Adrenal gland (tissue), 12 donors: ENCODE measurements around the gene ABI1. TPM values are rescaled to one million over a fixed set of nuclear protein-coding genes. Genes with fewer than 3 reads are reported as not detected.

Experiments
- DNase-seq, 7 donors: peaks; one replicate each; pipeline ENCODE4 v3.0.0-alpha.2; 2019 to 2020
- H3K27ac ChIP-seq, 5 donors: fragments of 200-600 bp; sonication (generic) in 4 of 5; 1 replicate in 3 of 5; 2 replicates in 2 of 5; pipeline versions ENCODE4 v1.5.1 to v1.8.0; 2016 to 2020; ENCODE audit warnings: mild to moderate bottlenecking in 1 of 5
- H3K27me3 ChIP-seq: fragments of 200-600 bp; 2 replicates; pipeline ENCODE4 v1.8.0; 2021
- H3K36me3 ChIP-seq, 2 donors: fragments of 200-600 bp; replicated peaks in 1 of 2; 1 replicate in 1 of 2; 2 replicates in 1 of 2; pipeline versions ENCODE4 v1.5.1 to v1.8.0; 2018 to 2022
- H3K4me1 ChIP-seq, 2 donors: fragments of 200-600 bp; replicated peaks in 1 of 2; 1 replicate in 1 of 2; 2 replicates in 1 of 2; pipeline versions ENCODE4 v1.5.1 to v1.8.0; 2018 to 2021
- H3K4me3 ChIP-seq, 4 donors: fragments of 200-600 bp; sonication (generic) in 3 of 4; one replicate each; pipeline ENCODE4 v1.5.1; 2016 to 2018
- H3K9me3 ChIP-seq, 3 donors: fragments of 200-600 bp; sonication (generic) in 1 of 3; replicated peaks in 1 of 3; 1 replicate in 2 of 3; 2 replicates in 1 of 3; pipeline versions ENCODE4 v1.5.1 to v1.8.0; 2016 to 2021
- POLR2A ChIP-seq, 2 donors: fragments of 450-650 bp; IDR thresholded peaks; one replicate each; pipeline ENCODE4 v1.6.1; 2017; ENCODE audit warnings: antibody characterized with exemption in 2 of 2, mild to moderate bottlenecking in 2 of 2, moderate library complexity in 1 of 2
- WGBS, 4 donors: extraction: QIAGEN DNeasy Blood & Tissue Kit in 2 of 4; methylation state at CpG; one replicate each; pipeline versions ENCODE4 v1.1.5 to v1.1.7; 2013 to 2017; 5-methylcytosine and 5-hydroxymethylcytosine counted together
- intact Hi-C, 2 donors: fragments of 100-400 bp; cut with DNase I; formaldehyde crosslinking; loops; one replicate each; pipeline versions ENCODE4 v1.14.1 to v1.15.0; 2022 to 2023
- polyA plus RNA-seq, 3 donors: library from polyadenylated mRNA; stranded (reverse); fragments of 200-250 nt in 2 of 3; fragments of 350-450 nt in 1 of 3; fragmentation: Illumina TruSeq in 1 of 3; extraction: RNeasy Lipid Tissue Mini Kit (QIAGEN cat#74804) in 1 of 3; gene quantifications; one replicate each; pipeline ENCODE4 v1.2.3, GENCODE V29; 2013 to 2014
- total RNA-seq, 9 donors: library from RNA; depleted of rRNA in 4 of 9; stranded (reverse); fragments of >200 nt in 4 of 9; fragments of 120-200 nt in 1 of 9; fragmentation: NEBNext Ultra II Directional in 1 of 9; extraction: Animal tissue kit (Norgen Biotek cat#: 25700) in 1 of 9; gene quantifications; one replicate each; pipeline versions ENCODE4 v1.1.0 to v1.2.4, GENCODE V29; 2013 to 2023
- TF ChIP-seq, protein P1 (sequence below), 6 experiments: fragments of 450-650 bp in 4 of 6; fragments of 200-600 bp in 2 of 6; sonication (generic) in 1 of 6; IDR thresholded peaks; 1 replicate in 5 of 6; 2 replicates in 1 of 6; pipeline versions ENCODE4 v1.5.1 to v1.8.0; 2016 to 2021; ENCODE audit warnings: antibody characterized with exemption in 6 of 6, mild to moderate bottlenecking in 2 of 6, moderate library complexity in 1 of 6
- donor health status: healthy with polysubstance abuse.
- donor health status: Bipolar disorder and iron deficiency.
- donor health status: DM: yes; HTN: yes; CAD: no.
- donor health status: DM: no; HTN: no; CAD: no.
- donor health status: DM: no; HTN: no; CAD: no.
- donor health status: DM: yes; HTN: yes; CAD: no.

Gene ABI1
- total and polyA plus RNA-seq, 12 donors, result 13.3 to 38.9 (median 31.1) TPM

DNA sequence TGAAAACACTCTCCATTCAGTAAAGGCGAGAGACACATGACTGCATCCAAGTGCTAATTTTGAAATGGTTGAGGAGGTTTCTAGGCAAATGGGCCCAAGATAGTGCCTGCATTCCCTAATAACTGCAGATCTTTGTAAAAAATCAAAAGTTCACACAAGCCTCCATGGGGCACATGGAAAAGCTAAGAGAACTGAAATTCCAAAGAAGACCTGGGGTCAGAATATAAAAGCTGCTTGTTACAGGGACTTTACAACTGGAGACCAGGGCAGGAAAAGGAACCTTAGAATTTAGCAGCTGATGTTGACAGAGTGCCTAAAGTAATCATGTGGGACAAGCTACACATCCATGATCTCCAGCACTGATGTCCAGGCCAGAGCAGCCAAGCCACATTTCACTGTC is 10.0 kb upstream of the ABI1 start:
- intact Hi-C loops, result no loop called here
- H3K27ac ChIP-seq, result no peak overlapping the region
- no peaks in the 10 kb centered on the region for H3K36me3 ChIP-seq
- no peaks in the 10 kb centered on the region for H3K9me3 ChIP-seq
- WGBS, 4 donors, result 83 to 94% (median 87%) methylated on average over 1 of the region's 1 CpG
- no peak for DNase-seq
- H3K27me3 ChIP-seq, result no peaks in the 10 kb centered on the region
- no peaks in the 10 kb centered on the region for H3K4me1 ChIP-seq
- H3K4me3 ChIP-seq, result no peak overlapping the region
- TF ChIP-seq, protein P1, sequence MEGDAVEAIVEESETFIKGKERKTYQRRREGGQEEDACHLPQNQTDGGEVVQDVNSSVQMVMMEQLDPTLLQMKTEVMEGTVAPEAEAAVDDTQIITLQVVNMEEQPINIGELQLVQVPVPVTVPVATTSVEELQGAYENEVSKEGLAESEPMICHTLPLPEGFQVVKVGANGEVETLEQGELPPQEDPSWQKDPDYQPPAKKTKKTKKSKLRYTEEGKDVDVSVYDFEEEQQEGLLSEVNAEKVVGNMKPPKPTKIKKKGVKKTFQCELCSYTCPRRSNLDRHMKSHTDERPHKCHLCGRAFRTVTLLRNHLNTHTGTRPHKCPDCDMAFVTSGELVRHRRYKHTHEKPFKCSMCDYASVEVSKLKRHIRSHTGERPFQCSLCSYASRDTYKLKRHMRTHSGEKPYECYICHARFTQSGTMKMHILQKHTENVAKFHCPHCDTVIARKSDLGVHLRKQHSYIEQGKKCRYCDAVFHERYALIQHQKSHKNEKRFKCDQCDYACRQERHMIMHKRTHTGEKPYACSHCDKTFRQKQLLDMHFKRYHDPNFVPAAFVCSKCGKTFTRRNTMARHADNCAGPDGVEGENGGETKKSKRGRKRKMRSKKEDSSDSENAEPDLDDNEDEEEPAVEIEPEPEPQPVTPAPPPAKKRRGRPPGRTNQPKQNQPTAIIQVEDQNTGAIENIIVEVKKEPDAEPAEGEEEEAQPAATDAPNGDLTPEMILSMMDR (IDR thresholded peaks at IDR 0.05), result no peak
- no peak for TF ChIP-seq POLR2A (IDR thresholded peaks at IDR 0.05)

DNA sequence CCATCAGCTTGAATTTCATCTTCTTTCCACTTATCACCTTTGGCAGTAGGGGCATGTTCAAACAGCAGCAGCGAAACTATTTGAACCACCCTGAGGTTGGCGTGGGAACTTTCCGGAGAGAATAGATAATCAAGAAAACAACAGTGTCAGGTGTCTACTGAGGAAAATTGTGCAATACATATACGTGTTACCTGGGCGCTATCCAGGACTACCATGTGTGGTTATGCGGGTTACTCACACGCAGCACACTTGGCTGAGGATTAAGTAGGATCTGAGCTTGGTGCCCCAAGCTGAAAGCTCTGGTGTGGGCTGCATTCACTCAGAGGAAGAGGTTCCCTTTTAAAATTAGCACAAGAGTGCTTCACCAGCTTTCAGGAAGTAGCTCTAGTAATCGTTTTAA is 8.8 kb upstream of the ABI1 start:
- DNase-seq, result no peak
- Histone ChIP-seq H3K36me3 (no peaks in the 10 kb centered on the region), H3K27ac (no peak overlapping the region), H3K4me3 (no peak overlapping the region), H3K27me3 (no peaks in the 10 kb centered on the region), H3K4me1 (no peaks in the 10 kb centered on the region), H3K9me3 (no peaks in the 10 kb centered on the region)
- intact Hi-C loops, result no loop called here
- no peak for TF ChIP-seq POLR2A (IDR thresholded peaks at IDR 0.05)
- TF ChIP-seq, protein P1 (IDR thresholded peaks at IDR 0.05), result no peak
- WGBS, 4 donors, result 60 to 65% (median 63%) methylated on average over 8 of the region's 8 CpGs

DNA sequence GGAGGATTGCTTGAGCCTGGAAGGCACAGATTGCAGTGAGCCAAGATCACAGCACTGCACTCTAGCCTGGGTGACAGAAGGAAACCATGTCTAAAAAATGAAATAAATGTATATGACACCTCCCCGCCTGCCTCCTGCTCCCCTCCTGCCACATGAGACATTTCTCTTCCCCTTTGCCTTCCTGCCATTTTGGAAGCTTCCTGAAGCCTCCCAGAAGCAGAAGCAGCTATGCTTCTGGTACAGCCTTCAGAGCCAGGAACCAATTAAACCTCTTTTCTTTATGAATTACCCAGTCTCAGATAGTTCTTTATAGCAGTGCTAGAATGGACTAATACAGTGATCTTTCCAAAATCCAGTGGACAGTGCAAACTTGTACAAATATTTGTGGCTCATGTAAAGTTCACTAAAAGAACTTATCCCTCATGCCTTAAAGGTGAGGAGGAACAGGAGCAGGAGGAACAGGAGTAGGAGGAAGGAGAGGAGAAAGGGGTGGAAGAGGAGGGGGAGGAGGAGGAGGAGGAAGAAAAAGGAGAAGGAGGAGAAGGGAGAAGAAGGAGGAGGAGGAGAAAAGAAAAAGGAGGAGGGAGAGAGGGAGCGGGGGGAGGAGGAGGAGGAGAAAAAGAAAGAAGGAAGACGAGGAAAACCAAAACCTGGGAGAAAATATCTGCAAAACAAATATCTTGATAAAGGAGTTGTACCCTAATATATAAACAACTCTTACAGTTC is 2.8 kb upstream of the ABI1 start:
- no peaks in the 10 kb centered on the region for H3K27me3 ChIP-seq
- H3K9me3 ChIP-seq, result no peaks in the 10 kb centered on the region
- WGBS, 4 donors, result 59 to 75% (median 65%) methylated on average over 3 of the region's 3 CpGs
- TF ChIP-seq, protein P1 (IDR thresholded peaks at IDR 0.05), result no peak
- TF ChIP-seq POLR2A (IDR thresholded peaks at IDR 0.05), result no peak
- H3K4me1 ChIP-seq, result peaks cover 0 to 9% of the 10 kb centered on the region in 2 donors
- no peak overlapping the region for H3K4me3 ChIP-seq
- H3K36me3 ChIP-seq, result no peaks in the 10 kb centered on the region
- intact Hi-C loops, result no loop called here
- no peak overlapping the region for H3K27ac ChIP-seq
- DNase-seq, result no peak

DNA sequence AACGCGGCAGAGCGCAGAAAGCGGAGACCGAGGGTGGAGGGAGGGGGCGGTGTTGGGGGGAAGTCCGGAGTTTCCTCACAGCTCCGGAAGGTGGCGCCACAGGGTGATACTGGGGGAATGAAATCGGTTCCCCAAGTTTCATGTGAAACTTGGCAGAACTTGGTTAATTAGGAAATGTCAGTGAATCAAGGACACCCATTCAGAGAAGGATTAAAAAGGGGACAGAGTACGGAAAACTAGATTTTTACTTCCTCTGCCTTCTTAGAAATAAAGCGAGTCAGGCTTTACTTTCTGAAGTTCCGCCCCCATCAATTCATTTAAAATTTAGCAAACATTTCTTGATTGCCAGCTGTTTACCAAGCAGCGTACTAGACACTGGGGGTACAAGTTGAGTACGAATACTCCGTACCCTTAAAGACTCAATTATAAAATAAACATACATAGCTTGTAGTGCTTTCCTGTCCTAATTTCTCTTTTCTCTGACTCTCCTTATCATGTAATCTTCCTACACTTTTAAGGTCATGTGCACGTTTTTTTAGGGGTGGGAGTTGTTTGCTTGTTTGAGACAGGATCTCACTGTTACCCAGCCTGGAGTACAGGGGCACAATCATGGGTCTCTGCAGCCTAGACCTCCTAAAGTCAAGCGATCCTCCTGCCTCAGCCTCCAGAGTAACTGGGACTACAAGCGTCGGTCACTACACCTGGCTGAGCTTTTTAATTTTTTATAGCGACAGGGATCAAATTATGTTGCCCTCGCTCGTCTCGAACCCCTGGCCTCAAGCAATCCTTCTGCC is 644 bp upstream of the ABI1 start:
- Histone ChIP-seq H3K27ac (no peak overlapping the region), H3K36me3 (no peaks in the 10 kb centered on the region), H3K4me1 (peaks cover 6 to 25% of the 10 kb centered on the region in 2 donors), H3K27me3 (no peaks in the 10 kb centered on the region), H3K9me3 (no peaks in the 10 kb centered on the region), H3K4me3 (peak overlapping the region in 1 of 4 donors; percentile 8)
- 33 to 38% (median 34%) methylated on average over 23 to 24 of the region's 24 CpGs for WGBS, 4 donors
- intact Hi-C loops, result no loop called here
- no peak for DNase-seq
- TF ChIP-seq POLR2A (IDR thresholded peaks at IDR 0.05), result no peak
- TF ChIP-seq, protein P1 (IDR thresholded peaks at IDR 0.05), result peak; percentile 46 to 71 (median 62)
